ENCODE results near the gene OXSR1.
A peak's percentile ranks its signal among the peaks of the same experiment; 100 is the strongest.

OXSR1 gene

GRCh38 chr3:38136393-38136776 lies 29.0 kb upstream of the OXSR1 start:
- Histone ChIP-seq H3K23ac (ENCODE audit: low read length) (no peak overlapping the region), H3K18ac (ENCODE audit: low read length) (peak overlapping the region; percentile 13), H2AK5ac (ENCODE audit: low read length) (no peak overlapping the region), H2BK5ac (ENCODE audit: low read depth, low read length, poor library complexity) (peak overlapping the region; percentile 32), H2BK120ac (ENCODE audit: insufficient read depth, low read length, poor library complexity) (peak overlapping the region; percentile 16), H3K9me3 (ENCODE audit: insufficient read depth, low read depth, low read length) (no peaks in the 10 kb centered on the region), H3K4me1 (ENCODE audit: control insufficient read depth in 1 of 2, insufficient read depth in 2 of 2, low read length in 2 of 2) (peaks cover 39 to 52% of the 10 kb centered on the region in 2 experiments), H2BK12ac (ENCODE audit: low read length) (no peak overlapping the region), H3K27me3 (ENCODE audit: insufficient read depth, low read length) (no peaks in the 10 kb centered on the region), H3K79me1 (ENCODE audit: low read length) (peaks cover 33% of the 10 kb centered on the region), H3K79me2 (ENCODE audit: control insufficient read depth, insufficient read depth, low read length, poor library complexity) (peaks cover 17% of the 10 kb centered on the region), H4K91ac (ENCODE audit: low read depth, low read length) (peak overlapping the region; percentile 34), H3K4me2 (ENCODE audit: low read length) (peak overlapping the region; percentile 80), H3K14ac (ENCODE audit: low read length) (peak overlapping the region; percentile 74), H4K8ac (ENCODE audit: low read depth, low read length) (peak overlapping the region; percentile 59), H4K12ac (ENCODE audit: low read depth, low read length) (peak overlapping the region; percentile 5), H3K4ac (ENCODE audit: low read depth, low read length) (peak overlapping the region; percentile 73), H3K27ac (ENCODE audit: low read depth, low read length) (peak overlapping the region; percentile 60), H3K9ac (ENCODE audit: low read length) (peak overlapping the region; percentile 91), H2AFZ (ENCODE audit: insufficient read depth, low read length, poor library complexity) (no peak overlapping the region), H3K36me3 (ENCODE audit: control insufficient read depth in 1 of 2, insufficient read depth in 2 of 2, low read length in 2 of 2) (peaks cover 17 to 20% of the 10 kb centered on the region in 2 experiments), H3K4me3 (ENCODE audit: low read depth, low read length) (peak overlapping the region; percentile 97)
- WGBS (ENCODE audit: extremely low coverage, insufficient coverage, insufficient read length), result no CpG with 5 or more reads among the region's 20 CpGs
- no peak for DNase-seq

GRCh38 chr3:38136777-38137614 lies 28.3 kb upstream of the OXSR1 start, which contains the start of gene ACAA1:
ACAA1 (minus strand) TSS chr3:38137127; CDS start chr3:38137035, 92 bp downstream.
- Histone ChIP-seq H3K79me2 (ENCODE audit: control insufficient read depth, insufficient read depth, low read length, poor library complexity) (peaks cover 17% of the 10 kb centered on the region), H3K9ac (ENCODE audit: low read length) (peak within 1 kb of the TSS; percentile 91), H3K27ac (ENCODE audit: low read depth, low read length) (peak within 1 kb of the TSS; percentile 86), H3K36me3 (ENCODE audit: control insufficient read depth in 1 of 2, insufficient read depth in 2 of 2, low read length in 2 of 2) (peaks cover 19 to 20% of the 10 kb centered on the region in 2 experiments), H3K4me3 (ENCODE audit: low read depth, low read length) (peak within 1 kb of the TSS; percentile 97), H2BK12ac (ENCODE audit: low read length) (peak within 1 kb of the TSS; percentile 1), H4K91ac (ENCODE audit: low read depth, low read length) (peak within 1 kb of the TSS; percentile 97), H2AK5ac (ENCODE audit: low read length) (peak within 1 kb of the TSS; percentile 7), H2BK5ac (ENCODE audit: low read depth, low read length, poor library complexity) (peak within 1 kb of the TSS; percentile 77), H3K79me1 (ENCODE audit: low read length) (peaks cover 33% of the 10 kb centered on the region), H3K4ac (ENCODE audit: low read depth, low read length) (peak within 1 kb of the TSS; percentile 73), H3K27me3 (ENCODE audit: insufficient read depth, low read length) (no peaks in the 10 kb centered on the region), H4K8ac (ENCODE audit: low read depth, low read length) (peak within 1 kb of the TSS; percentile 98), H3K9me3 (ENCODE audit: insufficient read depth, low read depth, low read length) (no peaks in the 10 kb centered on the region), H2BK120ac (ENCODE audit: insufficient read depth, low read length, poor library complexity) (peak within 1 kb of the TSS; percentile 94), H2AFZ (ENCODE audit: insufficient read depth, low read length, poor library complexity) (peak within 1 kb of the TSS; percentile 98), H3K18ac (ENCODE audit: low read length) (peak within 1 kb of the TSS; percentile 71), H3K4me2 (ENCODE audit: low read length) (peak within 1 kb of the TSS; percentile 80), H4K12ac (ENCODE audit: low read depth, low read length) (peak within 1 kb of the TSS; percentile 83), H3K14ac (ENCODE audit: low read length) (peak within 1 kb of the TSS; percentile 96), H3K4me1 (ENCODE audit: control insufficient read depth in 1 of 2, insufficient read depth in 2 of 2, low read length in 2 of 2) (peaks cover 39 to 50% of the 10 kb centered on the region in 2 experiments), H3K23ac (ENCODE audit: low read length) (no peak within 1 kb of the TSS)
- DNase-seq, result peak; percentile 99
- WGBS (ENCODE audit: extremely low coverage, insufficient coverage, insufficient read length), result no CpG with 5 or more reads among the region's 66 CpGs

- H3K27me3 ChIP-seq (ENCODE audit: insufficient read depth, low read length), result no peaks in the 10 kb centered on the region
- H3K4me1 ChIP-seq (ENCODE audit: control insufficient read depth in 1 of 2, insufficient read depth in 2 of 2, low read length in 2 of 2), result peaks cover 33 to 44% of the 10 kb centered on the region in 2 experiments
- peak overlapping the region; percentile 39 for H3K9ac ChIP-seq (ENCODE audit: low read length)
- no peaks in the 10 kb centered on the region for H3K9me3 ChIP-seq (ENCODE audit: insufficient read depth, low read depth, low read length)
- peak overlapping the region; percentile 71 for H3K4me3 ChIP-seq (ENCODE audit: low read depth, low read length)
- no peak overlapping the region for H3K23ac ChIP-seq (ENCODE audit: low read length)
- H2BK120ac ChIP-seq (ENCODE audit: insufficient read depth, low read length, poor library complexity), result peak overlapping the region; percentile 94
- H3K14ac ChIP-seq (ENCODE audit: low read length), result peak overlapping the region; percentile 96
- no CpG with 5 or more reads among the region's 22 CpGs for WGBS (ENCODE audit: extremely low coverage, insufficient coverage, insufficient read length)
- peak overlapping the region; percentile 1 for H2BK12ac ChIP-seq (ENCODE audit: low read length)
- H3K36me3 ChIP-seq (ENCODE audit: control insufficient read depth in 1 of 2, insufficient read depth in 2 of 2, low read length in 2 of 2), result peaks cover 17 to 22% of the 10 kb centered on the region in 2 experiments
- H4K91ac ChIP-seq (ENCODE audit: low read depth, low read length), result peak overlapping the region; percentile 97
- H4K12ac ChIP-seq (ENCODE audit: low read depth, low read length), result peak overlapping the region; percentile 83
- H3K18ac ChIP-seq (ENCODE audit: low read length), result peak overlapping the region; percentile 71
- peak overlapping the region; percentile 86 for H3K27ac ChIP-seq (ENCODE audit: low read depth, low read length)
- peaks cover 30% of the 10 kb centered on the region for H3K79me1 ChIP-seq (ENCODE audit: low read length)
- peak overlapping the region; percentile 98 for H2AFZ ChIP-seq (ENCODE audit: insufficient read depth, low read length, poor library complexity)
- H2BK5ac ChIP-seq (ENCODE audit: low read depth, low read length, poor library complexity), result peak overlapping the region; percentile 77
- H3K79me2 ChIP-seq (ENCODE audit: control insufficient read depth, insufficient read depth, low read length, poor library complexity), result peaks cover 17% of the 10 kb centered on the region
- H3K4ac ChIP-seq (ENCODE audit: low read depth, low read length), result peak overlapping the region; percentile 57
- H2AK5ac ChIP-seq (ENCODE audit: low read length), result peak overlapping the region; percentile 7
- peak overlapping the region; percentile 58 for H3K4me2 ChIP-seq (ENCODE audit: low read length)
- peak in 1 of 2 donors; percentile 74 for DNase-seq
- H4K8ac ChIP-seq (ENCODE audit: low read depth, low read length), result peak overlapping the region; percentile 98
Observed at GRCh38 chr3:38137615-38138348, 27.6 kb upstream of the OXSR1 start.

Data from trophoblast cell (in vitro differentiated cells and primary cell).